ENCODE data around the gene ZNF385C.

Gene ZNF385C

DNA sequence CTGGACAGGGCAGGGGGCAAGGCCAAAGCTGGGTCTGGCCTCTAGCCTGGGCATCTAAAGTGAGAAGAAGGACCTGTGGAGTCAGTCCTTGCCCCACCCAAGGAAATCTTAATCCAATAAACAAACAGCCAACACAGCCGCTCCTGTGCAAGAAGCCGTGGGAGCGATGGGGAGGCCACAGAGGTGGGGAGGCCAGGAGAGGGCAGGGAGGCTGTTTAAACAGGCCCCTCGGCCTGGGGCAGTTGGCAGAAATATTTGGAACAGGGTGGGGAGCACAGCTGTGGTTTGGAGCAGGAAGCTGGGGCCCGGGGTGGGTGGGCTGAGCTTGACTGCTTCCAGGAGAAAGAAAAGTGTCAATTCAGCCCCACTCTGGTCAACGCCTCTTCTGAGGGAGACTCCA, 5.3 kb downstream of the ZNF385C start:
- H3K27me3 ChIP-seq (ENCODE audit: insufficient read depth, low read length), result peaks cover 15% of the 10 kb centered on the region
- no peaks in the 10 kb centered on the region for H3K79me2 ChIP-seq (ENCODE audit: control insufficient read depth, insufficient read depth, low read length, unreplicated experiment)
- H3K4me1 ChIP-seq (ENCODE audit: control insufficient read depth, insufficient read depth, low read length, unreplicated experiment), result no peaks in the 10 kb centered on the region

DNA sequence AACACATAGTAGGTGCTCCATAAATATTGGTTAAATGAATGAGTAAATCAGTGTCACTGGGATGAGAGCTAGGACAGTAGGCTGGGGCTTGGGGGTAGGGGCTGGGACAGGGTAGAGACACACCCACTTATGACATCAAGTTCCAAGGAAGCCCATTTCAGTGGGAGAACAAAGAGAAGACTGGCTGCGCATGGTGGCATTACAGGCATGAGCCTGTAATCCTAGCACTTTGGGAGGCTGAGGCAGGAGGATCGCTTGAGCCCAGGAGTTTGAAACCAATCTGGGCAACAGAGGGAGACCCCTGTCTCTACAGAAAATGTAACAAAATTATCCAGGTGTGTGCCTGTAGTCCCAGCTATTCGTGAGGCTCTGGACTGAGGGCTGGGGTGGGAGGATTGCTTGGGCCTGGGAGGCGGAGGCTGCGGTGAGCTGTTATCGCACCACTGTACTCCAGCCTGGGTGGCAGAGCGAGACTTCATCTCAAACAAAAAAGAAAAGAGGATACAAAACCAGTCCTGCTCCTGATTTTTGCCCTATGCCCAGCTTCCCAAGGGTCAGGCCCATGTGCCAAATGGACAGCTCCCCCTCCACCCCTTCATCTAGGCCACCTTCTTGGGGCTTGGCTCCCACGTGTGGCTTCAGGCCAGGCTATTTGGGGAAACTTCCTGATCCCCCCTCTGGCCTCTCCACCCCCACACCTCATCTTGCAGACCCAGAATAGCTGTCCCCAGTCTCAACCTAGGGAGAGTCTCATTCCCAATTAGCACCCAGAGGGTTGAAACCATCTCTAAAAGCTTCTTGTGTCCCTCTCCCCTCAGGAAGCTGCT, 7.1 kb downstream of the ZNF385C start:
- no peak overlapping the region for H2AFZ ChIP-seq (ENCODE audit: low read length, unreplicated experiment)
- no peaks in the 10 kb centered on the region for H3K79me2 ChIP-seq (ENCODE audit: control insufficient read depth, insufficient read depth, low read length, unreplicated experiment)
- no peak overlapping the region for H3K4me3 ChIP-seq (ENCODE audit: low read depth, low read length)
- H3K27ac ChIP-seq (ENCODE audit: low read depth, low read length), result no peak overlapping the region
- H3K27me3 ChIP-seq (ENCODE audit: insufficient read depth, low read length), result peaks cover 5% of the 10 kb centered on the region; the same call in 1 of the 2 replicates
- H3K4me1 ChIP-seq (ENCODE audit: control insufficient read depth, insufficient read depth, low read length, unreplicated experiment), result no peaks in the 10 kb centered on the region
- H3K36me3 ChIP-seq (ENCODE audit: insufficient read depth, low read length), result no peaks in the 10 kb centered on the region

More for the DNA sequence above, 5.3 kb downstream of the ZNF385C start:
- no peaks in the 10 kb centered on the region for H3K36me3 ChIP-seq (ENCODE audit: insufficient read depth, low read length)
- H3K4me3 ChIP-seq (ENCODE audit: low read depth, low read length), result no peak overlapping the region
- H3K27ac ChIP-seq (ENCODE audit: low read depth, low read length), result no peak overlapping the region
- H2AFZ ChIP-seq (ENCODE audit: low read length, unreplicated experiment), result no peak overlapping the region

DNA sequence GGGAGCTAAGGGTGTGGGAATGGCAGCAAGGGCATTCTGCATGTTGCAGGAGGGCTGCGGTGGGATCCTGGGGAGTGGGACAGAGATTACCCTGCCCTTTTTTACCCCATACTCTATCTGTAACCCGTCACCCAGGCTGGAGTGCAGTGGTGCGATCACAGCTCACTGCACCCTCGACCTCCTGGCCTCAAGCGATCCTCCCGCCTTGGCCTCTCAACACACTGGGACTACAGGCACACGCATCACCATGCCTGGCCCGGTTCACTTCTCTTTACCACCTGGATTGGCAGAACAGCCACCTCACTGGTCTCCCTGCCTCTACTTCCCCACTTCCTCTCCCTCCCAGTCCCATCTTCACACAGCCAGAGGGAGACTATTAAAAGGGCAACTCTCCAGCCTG, 9.5 kb downstream of the ZNF385C start:
- H3K79me2 ChIP-seq (ENCODE audit: control insufficient read depth, insufficient read depth, low read length, unreplicated experiment), result no peaks in the 10 kb centered on the region
- no peaks in the 10 kb centered on the region for H3K4me1 ChIP-seq (ENCODE audit: control insufficient read depth, insufficient read depth, low read length, unreplicated experiment)
- H3K36me3 ChIP-seq (ENCODE audit: insufficient read depth, low read length), result no peaks in the 10 kb centered on the region
- peaks cover 5% of the 10 kb centered on the region; the same call in 1 of the 2 replicates for H3K27me3 ChIP-seq (ENCODE audit: insufficient read depth, low read length)
- no peak overlapping the region for H2AFZ ChIP-seq (ENCODE audit: low read length, unreplicated experiment)
- no peak overlapping the region for H3K4me3 ChIP-seq (ENCODE audit: low read depth, low read length)
- H3K27ac ChIP-seq (ENCODE audit: low read depth, low read length), result no peak overlapping the region

DNA sequence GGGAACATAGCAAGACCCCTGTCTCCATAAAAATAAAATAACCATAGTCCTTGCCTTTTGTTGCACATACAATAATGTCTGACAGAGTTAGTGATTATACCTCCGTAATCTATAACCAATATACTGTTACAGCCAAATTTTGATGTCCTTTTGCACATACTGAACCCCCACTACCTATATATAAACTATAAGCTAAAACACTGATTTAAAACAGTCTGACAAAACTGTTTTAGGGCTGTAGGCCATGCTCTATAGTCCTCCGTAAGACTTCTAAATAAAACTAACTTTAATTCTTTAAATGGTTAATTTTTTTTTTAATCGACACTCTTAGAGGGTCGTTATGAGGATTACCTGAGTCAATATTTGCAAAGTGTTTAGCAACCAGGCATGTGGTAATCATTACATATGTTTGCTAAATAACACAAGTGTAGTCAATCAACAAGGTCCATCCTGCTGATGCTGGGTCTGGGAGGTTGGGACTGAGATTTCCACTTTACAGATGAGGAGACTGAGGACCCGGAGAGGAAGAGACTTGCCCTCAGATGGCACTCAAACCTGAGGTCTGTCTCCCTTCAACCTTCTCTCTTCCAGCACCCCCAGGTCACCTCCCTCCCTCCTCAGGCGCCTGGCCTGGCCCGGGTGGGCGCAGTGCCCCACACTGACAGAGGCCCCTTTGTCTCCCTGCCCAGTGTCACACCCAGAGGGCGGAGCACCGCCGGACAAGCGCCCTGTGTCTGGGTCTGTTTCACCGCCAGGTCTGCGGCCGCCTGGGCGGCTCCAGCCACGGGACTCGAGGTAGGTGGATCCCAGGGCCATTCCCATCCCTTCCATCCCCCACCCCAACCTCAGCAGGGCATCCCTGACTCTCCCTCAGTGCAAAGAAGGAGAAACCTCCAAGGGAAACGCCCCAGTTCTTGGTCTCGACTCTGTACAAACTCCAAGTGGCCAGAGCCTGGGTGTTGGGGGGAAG, 10.3 kb downstream of the ZNF385C start:
- Histone ChIP-seq H3K79me2 (ENCODE audit: control insufficient read depth, insufficient read depth, low read length, unreplicated experiment) (no peaks in the 10 kb centered on the region), H3K27ac (ENCODE audit: low read depth, low read length) (no peak overlapping the region), H2AFZ (ENCODE audit: low read length, unreplicated experiment) (no peak overlapping the region), H3K4me3 (ENCODE audit: low read depth, low read length) (no peak overlapping the region), H3K36me3 (ENCODE audit: insufficient read depth, low read length) (no peaks in the 10 kb centered on the region), H3K27me3 (ENCODE audit: insufficient read depth, low read length) (peaks cover 5% of the 10 kb centered on the region; the same call in 1 of the 2 replicates), H3K4me1 (ENCODE audit: control insufficient read depth, insufficient read depth, low read length, unreplicated experiment) (no peaks in the 10 kb centered on the region)

DNA sequence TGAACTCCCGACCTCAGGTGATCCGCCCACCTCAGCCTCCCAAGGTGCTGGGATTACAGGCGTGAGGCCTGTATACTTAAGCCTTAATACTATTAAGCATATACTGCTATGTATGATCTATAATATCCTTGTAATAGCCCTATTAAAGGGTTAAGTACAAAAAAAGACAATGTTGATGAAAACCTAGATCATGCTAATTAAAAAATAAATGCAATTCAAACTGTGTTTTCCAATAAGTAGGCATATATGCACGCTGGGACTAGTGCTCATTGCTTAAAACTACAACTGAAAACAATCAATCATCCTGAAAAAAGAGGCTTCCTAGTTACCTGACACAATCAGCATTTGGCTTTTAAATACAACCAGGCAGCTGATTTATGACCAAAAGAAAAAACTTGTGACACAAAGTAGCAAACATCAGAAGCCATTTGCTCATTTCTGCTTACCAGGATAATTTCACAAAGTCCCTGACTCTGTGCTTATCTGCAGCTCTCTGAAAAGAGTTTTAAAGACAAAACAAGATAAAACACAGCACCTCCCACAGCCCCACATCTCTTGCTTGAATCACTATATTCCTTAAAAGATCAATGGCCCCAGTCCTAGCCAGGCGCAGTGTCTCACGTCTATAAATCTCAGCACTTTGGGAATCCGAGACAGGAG, 11.1 kb downstream of the ZNF385C start:
- Histone ChIP-seq H2AFZ (ENCODE audit: low read length, unreplicated experiment) (no peak overlapping the region), H3K4me1 (ENCODE audit: control insufficient read depth, insufficient read depth, low read length, unreplicated experiment) (no peaks in the 10 kb centered on the region), H3K27ac (ENCODE audit: low read depth, low read length) (no peak overlapping the region), H3K4me3 (ENCODE audit: low read depth, low read length) (no peak overlapping the region), H3K36me3 (ENCODE audit: insufficient read depth, low read length) (no peaks in the 10 kb centered on the region), H3K27me3 (ENCODE audit: insufficient read depth, low read length) (peaks cover 5% of the 10 kb centered on the region; the same call in 1 of the 2 replicates), H3K79me2 (ENCODE audit: control insufficient read depth, insufficient read depth, low read length, unreplicated experiment) (no peaks in the 10 kb centered on the region)

- H3K4me1 ChIP-seq (ENCODE audit: control insufficient read depth, insufficient read depth, low read length, unreplicated experiment), result no peaks in the 10 kb centered on the region
- no peak overlapping the region for H2AFZ ChIP-seq (ENCODE audit: low read length, unreplicated experiment)
- no peaks in the 10 kb centered on the region for H3K36me3 ChIP-seq (ENCODE audit: insufficient read depth, low read length)
- no peaks in the 10 kb centered on the region for H3K27me3 ChIP-seq (ENCODE audit: insufficient read depth, low read length)
- no peak overlapping the region for H3K4me3 ChIP-seq (ENCODE audit: low read depth, low read length)
- no peaks in the 10 kb centered on the region for H3K79me2 ChIP-seq (ENCODE audit: control insufficient read depth, insufficient read depth, low read length, unreplicated experiment)
- H3K27ac ChIP-seq (ENCODE audit: low read depth, low read length), result no peak overlapping the region
These were observed 16.6 kb downstream of the ZNF385C start for GRCh38 chr17:42081516-42082129.

GRCh38 chr17:42079541-42079940, 18.7 kb downstream of the ZNF385C start:
- no peak overlapping the region for H3K4me3 ChIP-seq (ENCODE audit: low read depth, low read length)
- no peaks in the 10 kb centered on the region for H3K79me2 ChIP-seq (ENCODE audit: control insufficient read depth, insufficient read depth, low read length, unreplicated experiment)
- H3K27ac ChIP-seq (ENCODE audit: low read depth, low read length), result no peak overlapping the region
- H2AFZ ChIP-seq (ENCODE audit: low read length, unreplicated experiment), result no peak overlapping the region
- H3K27me3 ChIP-seq (ENCODE audit: insufficient read depth, low read length), result no peaks in the 10 kb centered on the region
- no peaks in the 10 kb centered on the region for H3K4me1 ChIP-seq (ENCODE audit: control insufficient read depth, insufficient read depth, low read length, unreplicated experiment)
- no peaks in the 10 kb centered on the region for H3K36me3 ChIP-seq (ENCODE audit: insufficient read depth, low read length)

GRCh38 chr17:42078396-42079043, 19.8 kb downstream of the ZNF385C start:
- Histone ChIP-seq H3K4me1 (ENCODE audit: control insufficient read depth, insufficient read depth, low read length, unreplicated experiment) (no peaks in the 10 kb centered on the region), H3K27me3 (ENCODE audit: insufficient read depth, low read length) (no peaks in the 10 kb centered on the region), H2AFZ (ENCODE audit: low read length, unreplicated experiment) (no peak overlapping the region), H3K27ac (ENCODE audit: low read depth, low read length) (no peak overlapping the region), H3K4me3 (ENCODE audit: low read depth, low read length) (no peak overlapping the region), H3K36me3 (ENCODE audit: insufficient read depth, low read length) (no peaks in the 10 kb centered on the region), H3K79me2 (ENCODE audit: control insufficient read depth, insufficient read depth, low read length, unreplicated experiment) (no peaks in the 10 kb centered on the region)

DNA sequence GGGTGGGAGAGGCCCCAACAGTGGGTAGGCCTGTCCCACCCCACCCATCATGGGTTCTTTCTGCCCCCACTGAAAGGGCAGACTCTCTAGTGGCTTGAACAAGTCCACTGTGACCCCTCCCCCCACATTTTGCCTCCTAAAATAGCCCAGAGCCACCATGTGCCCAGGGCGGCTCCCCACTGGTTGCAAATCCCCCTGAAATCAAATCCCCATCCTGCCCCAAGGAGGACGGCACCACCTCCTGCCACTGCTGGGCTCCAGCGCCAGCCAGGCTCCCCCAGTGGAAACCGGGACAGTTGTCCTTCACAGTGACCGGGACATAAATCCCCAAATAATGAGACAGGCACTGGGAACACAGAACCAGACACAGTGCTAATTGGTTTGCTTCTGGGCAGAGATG, 20.5 kb downstream of the ZNF385C start:
- H3K79me2 ChIP-seq (ENCODE audit: control insufficient read depth, insufficient read depth, low read length, unreplicated experiment), result no peaks in the 10 kb centered on the region
- no peak overlapping the region for H2AFZ ChIP-seq (ENCODE audit: low read length, unreplicated experiment)
- no peaks in the 10 kb centered on the region for H3K36me3 ChIP-seq (ENCODE audit: insufficient read depth, low read length)
- no peaks in the 10 kb centered on the region for H3K4me1 ChIP-seq (ENCODE audit: control insufficient read depth, insufficient read depth, low read length, unreplicated experiment)
- H3K4me3 ChIP-seq (ENCODE audit: low read depth, low read length), result no peak overlapping the region
- no peak overlapping the region for H3K27ac ChIP-seq (ENCODE audit: low read depth, low read length)
- H3K27me3 ChIP-seq (ENCODE audit: insufficient read depth, low read length), result peaks cover 3% of the 10 kb centered on the region; the same call in 1 of the 2 replicates

Data from ACC112 (cell line).